ENCODE data around the gene SNX30. TPM values are rescaled to one million over a fixed set of nuclear protein-coding genes. Genes with fewer than 3 reads are reported as not detected.

Gene SNX30
- total RNA-seq, 4 donors from 2014 or later = 6.2 to 18.2 (median 10.4) TPM

DNA sequence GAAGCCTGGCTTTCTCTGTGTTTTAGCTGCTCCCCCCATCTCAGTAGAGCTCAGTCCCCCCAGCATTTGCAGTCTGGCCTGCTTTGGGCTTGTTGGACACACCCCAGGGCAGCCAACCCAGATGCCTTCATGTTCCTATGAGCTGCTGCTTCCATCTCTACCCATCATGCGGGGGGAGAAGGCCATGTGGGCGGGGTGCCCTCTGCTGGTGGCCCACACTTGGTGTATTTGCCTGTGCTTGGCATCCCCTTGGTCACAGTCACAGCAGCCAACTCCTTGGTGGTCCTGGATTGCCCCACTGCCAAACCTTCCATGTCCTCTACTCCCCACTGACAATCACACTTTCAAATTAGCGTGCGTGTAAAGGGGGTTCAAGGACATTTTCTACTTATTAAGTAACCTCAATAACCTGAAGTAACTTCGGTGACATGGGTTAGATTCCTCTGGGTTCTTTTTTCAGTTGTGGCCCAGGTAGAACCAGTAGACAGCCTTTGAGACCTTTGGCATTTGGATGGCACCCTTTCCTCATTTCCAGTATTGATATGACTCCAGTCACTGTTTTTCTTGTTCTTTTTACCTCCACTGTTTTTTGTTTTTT lies 42.8 kb downstream of the SNX30 start:
- H3K4me1 ChIP-seq = peaks cover 4 to 38% (median 8%) of the 10 kb centered on the region in 3 donors
- no peak overlapping the region for H3K4me3 ChIP-seq
- no peak overlapping the region for H3K27ac ChIP-seq
- peak; percentile 82 for ATAC-seq
- no peaks in the 10 kb centered on the region for H3K27me3 ChIP-seq
- TF ChIP-seq POLR2A (IDR thresholded peaks at IDR 0.05) (no peak), POLR2AphosphoS5 (IDR thresholded peaks at IDR 0.05) (no peak), CTCF (IDR thresholded peaks at IDR 0.05) (peak; percentile 50 to 80 (median 60)), EP300 (IDR thresholded peaks at IDR 0.05) (no peak)
- no peaks in the 10 kb centered on the region for H3K9me3 ChIP-seq
- 91 to 100% methylated on average over 2 to 3 of the region's 5 CpGs for WGBS, 2 donors (ENCODE audit: low coverage in 1 of 2)
- H3K36me3 ChIP-seq = no peaks in the 10 kb centered on the region

- H3K27me3 ChIP-seq = no peaks in the 10 kb centered on the region
- H3K9me3 ChIP-seq = no peaks in the 10 kb centered on the region
- no peak overlapping the region for H3K4me3 ChIP-seq
- H3K27ac ChIP-seq = no peak overlapping the region
- no peak for TF ChIP-seq EP300 (IDR thresholded peaks at IDR 0.05)
- no peak for TF ChIP-seq POLR2AphosphoS5 (IDR thresholded peaks at IDR 0.05)
- TF ChIP-seq POLR2A (IDR thresholded peaks at IDR 0.05) = no peak
- no peak for TF ChIP-seq CTCF (IDR thresholded peaks at IDR 0.05)
- no peak for ATAC-seq
- H3K4me1 ChIP-seq = peaks cover 0 to 27% (median 3%) of the 10 kb centered on the region in 3 donors
- H3K36me3 ChIP-seq = no peaks in the 10 kb centered on the region
Observed at GRCh38 chr9:112794731-112795130, 44.2 kb downstream of the SNX30 start.

- WGBS, 2 donors (ENCODE audit: low coverage in 1 of 2) = 30 to 47% methylated on average over 3 to 4 of the region's 4 CpGs
- Histone ChIP-seq H3K4me1 (peaks cover 0 to 19% (median 0%) of the 10 kb centered on the region in 3 donors), H3K9me3 (no peaks in the 10 kb centered on the region), H3K36me3 (no peaks in the 10 kb centered on the region), H3K27ac (no peak overlapping the region), H3K4me3 (no peak overlapping the region), H3K27me3 (no peaks in the 10 kb centered on the region)
- ATAC-seq = no peak
- TF ChIP-seq POLR2A (IDR thresholded peaks at IDR 0.05) = no peak
- no peak for TF ChIP-seq EP300 (IDR thresholded peaks at IDR 0.05)
- TF ChIP-seq CTCF (IDR thresholded peaks at IDR 0.05) = no peak
- TF ChIP-seq POLR2AphosphoS5 (IDR thresholded peaks at IDR 0.05) = no peak
Observed at GRCh38 chr9:112795921-112796320, 45.4 kb downstream of the SNX30 start.

DNA sequence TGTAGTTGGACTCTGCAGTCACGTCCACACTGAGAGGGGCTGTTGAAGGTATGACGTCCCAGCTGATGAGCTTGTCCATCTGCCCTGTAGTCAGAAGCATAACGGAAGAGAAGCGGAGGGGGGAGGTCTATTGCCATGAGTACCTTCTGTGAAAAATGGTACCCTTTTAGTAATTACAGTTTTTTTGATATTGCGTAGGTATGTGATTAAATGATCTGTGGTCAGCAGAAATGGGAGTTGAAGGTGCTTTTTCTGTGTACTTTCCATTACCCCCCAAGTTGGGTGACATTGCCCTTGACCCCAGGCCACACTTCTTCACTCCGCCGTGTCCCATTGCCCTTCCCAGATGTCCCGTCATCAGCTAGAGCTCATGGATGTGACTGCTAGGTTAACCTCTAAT lies 45.9 kb downstream of the SNX30 start:
- H3K27ac ChIP-seq = no peak overlapping the region
- WGBS, 2 donors (ENCODE audit: low coverage in 1 of 2) = 93 to 95% methylated on average over 6 of the region's 8 CpGs
- no peaks in the 10 kb centered on the region for H3K9me3 ChIP-seq
- H3K36me3 ChIP-seq = no peaks in the 10 kb centered on the region
- peaks cover 0 to 19% (median 0%) of the 10 kb centered on the region in 3 donors for H3K4me1 ChIP-seq
- no peaks in the 10 kb centered on the region for H3K27me3 ChIP-seq
- H3K4me3 ChIP-seq = no peak overlapping the region
- ATAC-seq = no peak
- TF ChIP-seq EP300 (IDR thresholded peaks at IDR 0.05) (no peak), CTCF (IDR thresholded peaks at IDR 0.05) (no peak), POLR2AphosphoS5 (IDR thresholded peaks at IDR 0.05) (no peak), POLR2A (IDR thresholded peaks at IDR 0.05) (no peak)

GRCh38 chr9:112809351-112809848 lies 58.8 kb downstream of the SNX30 start:
- Histone ChIP-seq H3K4me3 (no peak overlapping the region), H3K4me1 (no peaks in the 10 kb centered on the region), H3K9me3 (no peaks in the 10 kb centered on the region), H3K27me3 (no peaks in the 10 kb centered on the region), H3K27ac (no peak overlapping the region), H3K36me3 (peaks cover 0 to 15% of the 10 kb centered on the region in 2 donors)
- TF ChIP-seq POLR2AphosphoS5 (IDR thresholded peaks at IDR 0.05) (no peak), EP300 (IDR thresholded peaks at IDR 0.05) (no peak), POLR2A (IDR thresholded peaks at IDR 0.05) (no peak), CTCF (IDR thresholded peaks at IDR 0.05) (no peak)
- no peak for ATAC-seq
- WGBS, 2 donors (ENCODE audit: low coverage in 1 of 2) = 95% methylated on average over 7 of the region's 7 CpGs; no CpG with 5 or more reads in 1 of the 2 donors

Measured in gastroesophageal sphincter (tissue), 4 donors.